Measurements from ENCODE around the gene SLC25A10.

The SLC25A10 gene

DNA sequence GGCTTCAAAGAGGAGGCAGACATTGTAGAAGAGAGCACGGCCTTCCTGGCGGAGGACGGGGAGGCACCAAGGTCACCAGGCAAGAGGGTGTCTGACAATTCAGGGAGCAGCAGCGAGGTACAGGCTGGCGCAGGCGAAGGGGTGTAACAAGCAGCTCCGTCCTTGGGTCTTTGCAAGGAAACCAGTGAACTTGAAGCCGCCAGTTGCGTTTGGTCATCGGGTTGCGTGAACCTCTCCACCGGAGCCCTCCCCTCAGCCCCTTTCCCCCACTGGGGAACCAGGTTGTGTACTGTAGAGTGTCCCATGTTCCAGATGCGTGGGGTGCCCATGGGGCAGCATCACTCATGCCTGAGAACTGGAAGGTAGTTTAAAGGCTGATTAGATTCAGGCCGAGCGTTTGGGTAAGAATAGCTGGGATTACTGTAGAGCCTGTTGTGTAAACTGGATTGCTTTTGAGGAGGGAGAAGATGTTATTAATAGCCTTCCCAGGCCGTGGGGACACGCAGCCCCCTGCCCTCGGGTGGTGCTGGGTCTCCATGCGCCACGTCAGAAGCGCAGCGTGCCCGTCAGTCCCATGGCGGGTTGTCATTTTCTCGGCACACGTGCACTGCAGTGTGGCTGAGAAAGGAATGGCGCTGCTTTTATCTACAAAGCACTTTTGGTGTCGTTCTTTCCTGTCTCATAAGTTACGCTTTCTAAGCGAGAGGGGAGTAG lies 6.4 kb upstream of the SLC25A10 start:
- no peak for DNase-seq (ENCODE audit: low read depth in 2 of 2)

DNA sequence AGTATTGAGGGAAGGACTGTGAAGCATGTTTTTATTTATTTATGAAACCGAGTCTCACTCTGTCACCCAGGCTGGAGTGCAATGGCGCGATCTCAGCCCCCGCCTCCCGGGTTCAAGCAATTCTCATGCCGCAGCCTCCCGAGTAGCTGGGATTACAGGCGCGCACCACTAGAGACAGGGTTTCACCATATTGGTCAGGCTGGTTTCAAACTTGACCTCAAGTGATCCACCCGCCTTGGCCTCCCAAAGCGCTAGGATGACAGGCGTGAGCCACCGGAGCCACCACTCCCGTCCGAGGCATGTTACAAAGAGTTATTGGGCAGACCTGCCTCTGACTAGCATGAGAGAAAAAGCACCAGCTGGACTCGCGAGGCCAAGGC lies 5.9 kb upstream of the SLC25A10 start:
- no peak for DNase-seq (ENCODE audit: low read depth in 2 of 2)

DNA sequence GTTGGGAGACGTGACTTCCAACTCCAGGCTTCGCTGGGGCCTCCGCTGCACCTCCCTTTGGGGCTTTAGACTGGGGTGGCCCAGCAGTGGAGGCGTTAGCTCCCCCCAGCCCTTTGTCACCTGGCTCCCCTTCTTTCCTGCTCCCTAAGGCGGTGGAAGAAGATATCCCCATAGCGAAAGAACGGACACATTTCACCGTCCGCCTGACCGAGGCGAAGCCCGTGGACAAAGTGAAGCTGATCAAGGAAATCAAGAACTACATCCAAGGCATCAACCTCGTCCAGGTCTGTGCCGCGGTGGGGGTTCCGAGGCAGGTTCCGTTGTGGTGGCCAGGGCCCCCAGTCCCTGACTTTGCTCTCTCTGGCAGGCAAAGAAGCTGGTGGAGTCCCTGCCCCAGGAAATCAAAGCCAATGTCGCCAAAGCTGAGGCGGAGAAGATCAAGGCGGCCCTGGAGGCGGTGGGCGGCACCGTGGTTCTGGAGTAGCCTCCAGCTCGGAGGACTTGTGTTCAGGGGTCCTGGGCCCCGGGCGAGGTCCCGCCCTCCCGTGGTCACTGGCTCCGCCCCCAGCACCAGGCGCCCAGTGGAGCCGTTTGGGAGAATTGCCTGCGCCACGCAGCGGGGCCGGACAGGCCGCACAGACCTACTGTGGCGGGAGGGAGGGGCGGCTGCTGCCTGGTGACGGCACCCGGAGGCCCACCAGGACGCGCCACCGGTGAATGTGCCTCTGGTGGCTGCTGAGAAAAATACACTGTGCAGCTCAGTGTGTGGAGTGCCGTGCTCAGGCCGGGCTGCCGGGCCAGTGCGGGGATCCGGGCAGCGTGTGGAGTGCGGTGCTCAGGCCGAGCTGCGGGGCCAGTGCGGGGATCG lies 5.1 kb upstream of the SLC25A10 start:
- no peak for DNase-seq (ENCODE audit: low read depth in 2 of 2)

DNA sequence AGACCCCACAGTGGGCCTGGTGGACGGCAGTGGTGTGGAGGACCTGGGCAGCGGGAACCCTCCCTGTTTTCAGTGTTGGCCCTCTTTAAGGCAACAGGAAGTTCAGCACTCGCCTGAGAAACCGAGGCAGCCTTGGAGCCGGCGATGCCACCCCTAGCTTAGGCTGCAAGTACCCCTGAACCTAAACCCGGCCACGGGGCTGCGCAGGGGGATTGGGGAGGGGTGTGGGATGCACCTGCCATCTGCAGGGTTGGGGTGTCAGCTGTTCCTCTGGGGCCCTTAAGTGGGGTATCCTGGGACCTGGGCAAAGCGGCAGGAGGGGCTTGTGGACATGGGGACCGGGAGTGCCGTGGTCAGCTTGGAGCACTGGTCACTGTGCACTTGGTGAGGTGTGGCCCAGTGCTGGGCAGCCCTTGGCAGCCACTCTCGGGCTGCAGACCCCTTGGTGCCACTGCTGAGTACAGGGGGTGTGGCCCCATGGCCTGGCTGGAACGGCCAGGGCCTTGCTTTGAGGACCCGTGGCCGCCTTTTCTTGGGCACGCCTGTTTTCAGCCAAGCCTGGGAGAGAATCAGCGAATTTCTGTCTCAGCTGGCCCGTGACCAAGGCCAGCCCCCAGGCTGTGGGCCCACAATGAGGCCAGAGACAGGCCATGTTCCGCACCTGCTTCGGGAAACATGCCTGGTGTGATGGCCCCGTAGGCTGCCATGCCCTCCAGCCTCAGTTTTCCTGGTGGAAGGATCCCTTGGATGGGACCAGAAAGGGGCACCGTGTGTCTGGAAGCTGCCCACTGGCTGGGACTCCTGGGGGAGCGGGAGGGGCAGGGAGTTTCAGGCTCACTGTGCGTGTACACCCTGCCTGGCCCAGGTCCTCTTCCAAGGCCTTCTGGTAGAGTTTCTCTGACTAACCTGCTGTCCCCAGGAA lies 4.1 kb upstream of the SLC25A10 start:
- DNase-seq (ENCODE audit: low read depth in 2 of 2): no peak

DNA sequence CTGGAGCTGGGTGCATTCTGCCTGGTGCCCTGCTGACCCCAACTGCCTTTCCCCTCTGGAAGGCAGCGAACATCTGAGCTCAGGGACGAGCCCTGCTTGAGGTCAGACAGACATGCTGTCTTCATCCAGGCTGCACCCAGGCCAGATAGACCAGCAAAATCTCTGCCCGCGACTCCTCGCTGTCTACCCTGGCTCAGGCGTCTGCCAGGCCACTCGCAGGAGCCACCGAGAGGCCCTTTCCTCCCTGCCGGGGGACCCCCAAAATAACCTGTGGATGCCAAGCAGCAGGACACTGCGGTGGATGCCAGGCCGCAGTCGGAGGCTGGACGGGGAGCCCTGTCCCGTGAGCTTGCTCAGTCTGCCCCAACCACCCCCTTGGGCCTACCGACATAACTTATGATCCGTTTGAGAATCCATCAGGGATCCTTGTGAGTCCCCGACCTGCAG lies 3.3 kb upstream of the SLC25A10 start:
- DNase-seq (ENCODE audit: low read depth in 2 of 2): no peak

DNA sequence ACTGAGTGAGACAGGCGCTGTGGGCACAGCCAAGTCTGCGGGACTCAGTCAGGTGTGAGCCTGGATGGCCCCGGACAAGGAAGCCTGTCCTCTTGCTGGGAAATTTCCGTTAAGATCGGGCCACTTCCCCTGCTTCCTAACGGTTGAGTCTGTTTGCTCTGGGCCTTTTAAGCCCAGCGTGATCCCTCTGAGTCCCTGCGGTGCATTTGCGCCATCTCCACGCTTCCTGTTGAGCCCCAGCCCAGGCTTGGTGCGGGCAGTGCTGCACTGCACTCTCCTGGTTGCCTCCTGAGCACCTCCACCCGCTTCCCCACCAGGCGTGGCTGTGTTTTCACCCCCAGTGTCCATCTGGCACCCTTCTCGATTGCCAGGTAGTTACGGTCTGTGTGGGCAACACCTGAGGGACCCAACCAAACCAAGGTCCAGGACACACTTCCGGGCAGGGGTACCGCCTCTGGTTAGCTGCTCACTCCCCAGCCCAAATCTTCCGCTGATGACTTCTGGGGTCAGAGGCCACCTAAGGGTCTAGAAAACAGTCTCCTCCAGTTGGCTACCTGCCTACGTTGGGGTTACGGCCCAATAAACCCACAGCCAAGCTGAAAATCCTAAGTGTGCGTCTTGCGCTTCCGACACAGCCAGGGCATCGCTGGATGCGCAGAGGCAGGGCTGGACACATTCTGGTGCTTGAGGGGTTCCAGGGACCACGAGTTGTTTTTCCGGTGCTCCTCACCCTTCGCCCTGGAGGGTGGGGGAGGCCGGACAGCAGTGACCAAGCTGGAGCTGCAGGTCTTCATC lies 1.4 kb upstream of the SLC25A10 start:
- DNase-seq (ENCODE audit: low read depth in 2 of 2): no peak

DNA sequence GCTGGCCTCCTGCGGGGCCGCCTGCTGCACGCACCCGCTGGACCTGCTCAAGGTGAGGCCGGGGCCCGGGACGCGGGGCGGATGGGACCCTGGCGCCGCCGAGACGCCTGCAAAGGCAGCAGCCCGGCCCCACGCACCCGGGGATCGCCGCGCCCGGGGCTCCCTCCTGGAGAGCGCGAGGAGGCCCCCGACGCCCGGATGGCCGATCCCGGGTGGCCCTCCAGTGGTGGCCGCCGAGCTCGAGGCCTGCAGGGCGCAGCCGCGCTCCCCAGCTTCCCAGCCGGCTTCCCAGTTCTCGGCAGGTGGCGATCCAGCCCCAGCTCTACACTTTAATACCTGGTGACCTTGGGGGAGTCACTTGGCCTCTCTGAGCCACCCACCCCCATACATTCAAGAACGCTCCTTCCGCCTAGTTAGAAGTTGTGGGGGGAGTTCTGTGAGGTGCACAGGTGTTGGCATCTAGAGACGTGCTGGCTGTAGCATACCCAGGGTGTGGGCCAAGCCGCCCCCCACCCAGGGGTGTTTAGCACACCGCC lies 452 bp downstream of the SLC25A10 start:
- no peak for DNase-seq (ENCODE audit: low read depth in 2 of 2)

DNA sequence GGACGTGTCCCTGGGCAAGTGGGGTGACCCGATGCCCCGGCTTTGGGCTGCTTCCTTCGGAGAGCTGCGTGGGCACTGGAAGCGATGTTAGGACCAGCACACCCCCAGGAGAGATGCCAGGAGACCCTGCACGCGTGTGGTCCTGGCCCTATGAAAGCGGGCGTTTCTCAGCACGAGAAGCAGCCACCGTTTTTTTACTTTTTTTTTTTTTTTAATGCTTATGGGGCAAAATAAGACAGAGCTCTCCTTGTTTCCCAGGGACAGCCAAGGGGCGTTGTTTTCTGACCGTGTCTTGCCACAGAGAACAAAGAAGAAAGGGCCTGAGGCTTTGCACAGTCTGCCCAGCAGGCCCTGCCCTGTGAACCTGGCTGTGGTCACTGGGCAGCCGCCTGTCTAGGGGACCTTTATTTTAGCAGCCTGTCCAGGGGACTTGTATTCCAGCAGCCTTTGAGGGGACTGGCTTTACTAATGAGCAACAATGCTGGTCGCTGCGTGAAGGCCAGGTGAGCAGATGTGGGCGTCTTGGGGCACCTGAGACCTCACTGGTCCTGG lies 996 bp downstream of the SLC25A10 start:
- DNase-seq (ENCODE audit: low read depth in 2 of 2): no peak

DNA sequence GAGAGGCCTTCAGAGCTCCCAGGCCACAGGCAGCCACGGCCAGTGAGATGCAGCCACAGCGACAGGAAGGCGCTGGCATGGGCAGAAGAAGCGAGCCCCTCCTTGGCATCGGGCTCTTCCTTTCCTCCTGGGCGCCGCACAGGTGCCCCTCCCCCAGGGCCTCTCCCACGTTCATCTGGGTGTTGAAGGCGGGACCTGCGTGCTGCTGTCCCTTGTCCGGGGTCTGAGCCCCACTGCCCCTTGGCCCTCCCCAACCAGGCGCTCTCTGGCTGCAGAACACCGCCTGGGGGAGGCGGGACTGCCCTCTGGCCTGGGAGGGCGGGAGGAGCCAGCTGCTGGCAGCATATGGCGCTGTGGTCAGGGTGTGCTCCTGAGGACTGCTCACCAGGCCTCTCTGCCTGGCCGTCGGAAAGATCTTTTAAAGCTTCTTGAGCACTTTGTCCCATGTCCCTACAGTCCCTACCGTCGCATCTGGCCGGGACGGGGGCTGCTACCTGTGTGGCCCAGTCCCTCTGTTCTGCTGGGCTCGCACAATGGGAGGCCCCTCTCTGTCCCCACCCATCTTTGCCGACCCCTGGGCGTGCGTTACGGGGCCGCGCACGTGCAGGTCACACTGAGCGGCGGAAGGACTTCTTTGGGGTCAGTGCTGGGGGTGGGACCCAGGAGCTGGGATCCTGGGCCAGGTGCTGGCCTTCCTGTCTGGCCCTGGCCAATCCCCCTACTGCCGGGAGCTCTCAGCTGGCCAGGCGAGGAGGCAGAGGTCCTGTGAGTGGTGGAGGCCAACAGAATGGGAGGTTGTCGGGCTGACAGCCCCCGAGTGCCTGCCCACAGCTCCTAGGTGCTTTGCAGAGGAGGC lies 1.7 kb downstream of the SLC25A10 start:
- DNase-seq (ENCODE audit: low read depth in 2 of 2): no peak

DNA sequence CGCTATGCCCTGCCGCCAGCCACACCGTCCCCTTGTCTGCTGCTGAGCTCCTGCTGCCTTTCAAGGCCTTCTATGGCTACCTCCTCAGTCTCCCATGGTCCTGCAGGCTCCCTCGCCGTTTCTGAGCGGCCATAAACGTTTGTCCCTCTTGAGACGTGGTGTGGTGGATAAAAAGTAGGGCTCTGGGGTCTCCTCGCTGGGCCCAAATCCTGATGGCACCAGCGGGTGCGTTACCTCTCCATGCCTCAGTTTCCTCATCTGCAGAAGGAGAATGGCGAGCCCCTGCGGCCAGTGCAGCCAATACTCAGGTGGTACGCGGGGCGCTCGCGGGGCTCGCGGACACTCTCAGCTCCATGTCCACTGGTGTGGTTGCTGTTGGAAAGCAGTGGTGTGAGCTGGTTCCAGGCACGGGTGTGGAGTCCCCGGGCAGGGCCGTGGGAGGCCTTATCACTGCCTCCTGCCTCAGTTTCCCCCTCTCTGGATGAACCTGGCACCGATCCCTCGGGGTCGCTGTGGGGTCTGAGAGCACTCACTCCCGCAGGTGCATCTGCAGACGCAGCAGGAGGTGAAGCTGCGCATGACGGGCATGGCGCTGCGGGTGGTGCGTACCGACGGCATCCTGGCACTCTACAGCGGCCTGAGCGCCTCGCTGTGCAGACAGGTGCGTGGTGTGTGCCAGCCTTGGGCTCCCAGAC lies 2.5 kb downstream of the SLC25A10 start:
- no peak for DNase-seq (ENCODE audit: low read depth in 2 of 2)

DNA sequence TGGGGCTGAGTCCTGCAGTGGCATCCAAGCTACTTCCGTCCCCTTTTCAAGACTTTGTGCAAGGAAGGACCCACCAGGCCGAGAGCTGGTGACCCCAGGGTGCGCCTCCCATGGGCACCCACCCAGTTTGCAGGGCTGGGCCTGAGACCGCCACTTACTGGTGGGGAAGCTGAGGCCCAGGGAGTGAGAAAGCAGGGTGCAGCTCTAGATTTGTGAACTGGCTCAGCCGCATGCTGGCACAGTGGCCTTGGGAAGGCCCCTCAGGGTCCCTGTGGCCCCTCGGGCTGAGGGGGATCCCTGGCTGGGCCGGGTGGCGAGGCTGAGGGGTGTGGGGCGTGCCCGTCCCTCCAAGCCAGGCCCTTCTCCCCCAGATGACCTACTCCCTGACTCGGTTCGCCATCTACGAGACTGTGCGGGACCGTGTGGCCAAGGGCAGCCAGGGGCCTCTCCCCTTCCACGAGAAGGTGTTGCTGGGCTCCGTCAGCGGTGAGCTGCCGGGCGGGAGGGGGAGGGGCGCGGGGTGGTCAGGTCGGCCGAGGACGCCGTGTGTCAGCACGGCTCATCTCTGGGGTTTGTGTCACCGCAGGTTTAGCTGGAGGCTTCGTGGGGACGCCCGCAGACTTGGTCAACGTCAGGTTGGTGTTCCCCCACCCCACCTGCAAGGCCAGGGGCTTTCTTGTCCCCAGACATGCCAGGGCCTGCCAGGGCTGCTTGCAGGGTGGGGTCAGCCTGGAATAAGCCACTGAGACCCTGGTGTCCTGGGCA lies 3.2 kb downstream of the SLC25A10 start:
- DNase-seq (ENCODE audit: low read depth in 2 of 2): no peak

DNA sequence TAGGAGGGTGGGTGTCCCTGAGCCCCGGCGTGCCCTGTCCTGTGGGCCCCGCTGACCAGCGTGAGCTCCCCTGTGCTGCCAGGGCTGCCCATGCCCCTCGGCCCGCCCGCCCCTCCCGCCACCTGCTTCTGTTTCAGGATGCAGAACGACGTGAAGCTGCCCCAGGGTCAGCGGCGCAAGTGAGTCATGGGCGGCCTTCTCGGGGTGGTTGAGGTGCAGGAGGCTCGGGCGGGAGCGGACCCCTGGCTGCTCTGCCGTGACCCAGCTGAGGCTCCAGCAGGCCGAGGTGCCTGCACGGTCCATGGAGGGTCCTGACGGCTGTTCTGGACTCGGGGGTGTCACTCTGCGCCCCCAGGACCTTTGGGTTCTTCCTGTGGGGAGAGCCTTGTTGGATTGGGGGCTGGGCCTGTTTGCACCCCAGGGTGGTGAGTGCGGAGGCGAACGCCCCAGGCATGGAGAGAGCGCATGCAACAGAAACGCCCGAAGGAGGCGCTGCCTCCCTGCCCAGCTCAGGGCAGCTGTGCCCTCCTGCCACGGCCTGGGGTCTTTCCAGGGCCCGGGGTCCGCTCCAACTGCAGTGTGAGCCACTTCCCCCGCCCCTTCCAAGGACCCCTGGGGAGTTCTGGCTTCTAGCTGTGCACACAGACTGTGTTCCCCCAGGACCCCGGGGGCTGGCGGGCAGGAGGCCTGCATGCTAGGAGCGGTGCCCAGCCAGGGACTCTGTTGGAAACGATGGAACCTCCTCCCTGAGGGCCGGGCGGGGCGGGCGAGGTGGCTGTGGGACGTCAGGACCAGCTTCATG lies 4.0 kb downstream of the SLC25A10 start:
- DNase-seq (ENCODE audit: low read depth in 2 of 2): no peak

DNA sequence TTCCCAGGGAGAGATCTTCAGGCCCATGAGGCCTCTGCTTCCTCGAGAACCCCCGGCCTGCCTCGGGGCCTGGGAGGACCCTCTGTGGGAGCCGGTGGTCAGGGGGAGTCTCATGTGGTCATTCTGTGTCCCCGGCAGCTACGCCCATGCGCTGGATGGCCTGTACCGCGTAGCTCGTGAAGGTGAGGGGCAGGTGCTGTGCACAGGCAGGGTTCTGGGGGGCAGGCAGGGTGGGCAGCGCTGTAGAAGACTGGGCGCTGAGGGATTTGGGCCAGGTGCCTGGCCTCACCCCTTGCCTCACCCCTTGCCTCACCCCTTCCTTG lies 4.6 kb downstream of the SLC25A10 start:
- no peak for DNase-seq (ENCODE audit: low read depth in 2 of 2)

DNA sequence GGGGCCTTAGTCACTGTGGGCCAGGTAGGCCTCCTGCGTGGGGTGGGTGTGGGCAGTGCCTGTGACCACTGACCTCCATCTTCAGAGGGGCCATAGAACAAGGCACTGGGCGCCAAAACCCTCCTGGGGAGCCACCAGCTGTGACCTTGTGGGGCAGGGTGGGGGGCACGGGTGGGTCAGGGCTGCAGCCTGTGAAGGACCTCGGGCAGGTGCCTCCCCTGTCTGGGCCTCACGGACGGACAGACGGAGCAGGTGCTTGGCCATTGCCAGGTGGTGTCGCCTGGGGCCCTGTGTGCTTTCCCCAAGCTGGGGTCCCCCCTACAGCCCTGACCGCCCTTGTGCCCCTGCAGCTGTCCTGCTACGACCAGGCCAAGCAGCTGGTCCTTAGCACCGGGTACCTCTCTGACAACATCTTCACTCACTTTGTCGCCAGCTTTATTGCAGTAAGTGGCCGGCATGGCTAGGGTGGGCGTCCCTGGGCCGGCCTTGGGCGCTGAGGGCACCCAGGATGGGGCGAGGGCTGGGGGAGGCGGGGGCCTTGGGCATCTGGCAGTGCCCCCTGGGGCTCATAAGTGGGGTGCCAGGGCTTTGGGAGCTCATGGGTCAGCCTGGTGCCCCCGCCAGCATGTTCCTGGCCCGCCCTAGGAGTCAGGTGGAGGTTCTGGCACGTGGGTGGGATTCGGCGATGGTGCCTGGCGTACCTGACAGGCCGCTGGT lies 5.1 kb downstream of the SLC25A10 start:
- DNase-seq (ENCODE audit: low read depth in 2 of 2): no peak

DNA sequence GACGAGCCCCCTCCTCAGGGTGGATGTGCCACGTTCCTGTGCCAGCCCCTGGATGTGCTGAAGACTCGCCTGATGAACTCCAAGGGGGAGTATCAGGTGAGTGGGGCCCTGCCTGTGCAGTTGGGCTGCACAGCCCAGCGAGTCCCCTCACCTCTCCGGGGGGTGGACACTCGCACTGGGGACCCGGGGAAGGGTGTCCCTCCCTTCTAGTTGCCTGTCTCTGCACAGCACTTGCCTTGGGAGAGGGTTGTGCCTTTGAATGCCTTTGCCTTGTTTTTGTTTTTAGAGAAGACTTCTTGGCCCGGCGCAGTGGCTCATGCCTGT lies 5.6 kb downstream of the SLC25A10 start:
- no peak for DNase-seq (ENCODE audit: low read depth in 2 of 2)

DNA sequence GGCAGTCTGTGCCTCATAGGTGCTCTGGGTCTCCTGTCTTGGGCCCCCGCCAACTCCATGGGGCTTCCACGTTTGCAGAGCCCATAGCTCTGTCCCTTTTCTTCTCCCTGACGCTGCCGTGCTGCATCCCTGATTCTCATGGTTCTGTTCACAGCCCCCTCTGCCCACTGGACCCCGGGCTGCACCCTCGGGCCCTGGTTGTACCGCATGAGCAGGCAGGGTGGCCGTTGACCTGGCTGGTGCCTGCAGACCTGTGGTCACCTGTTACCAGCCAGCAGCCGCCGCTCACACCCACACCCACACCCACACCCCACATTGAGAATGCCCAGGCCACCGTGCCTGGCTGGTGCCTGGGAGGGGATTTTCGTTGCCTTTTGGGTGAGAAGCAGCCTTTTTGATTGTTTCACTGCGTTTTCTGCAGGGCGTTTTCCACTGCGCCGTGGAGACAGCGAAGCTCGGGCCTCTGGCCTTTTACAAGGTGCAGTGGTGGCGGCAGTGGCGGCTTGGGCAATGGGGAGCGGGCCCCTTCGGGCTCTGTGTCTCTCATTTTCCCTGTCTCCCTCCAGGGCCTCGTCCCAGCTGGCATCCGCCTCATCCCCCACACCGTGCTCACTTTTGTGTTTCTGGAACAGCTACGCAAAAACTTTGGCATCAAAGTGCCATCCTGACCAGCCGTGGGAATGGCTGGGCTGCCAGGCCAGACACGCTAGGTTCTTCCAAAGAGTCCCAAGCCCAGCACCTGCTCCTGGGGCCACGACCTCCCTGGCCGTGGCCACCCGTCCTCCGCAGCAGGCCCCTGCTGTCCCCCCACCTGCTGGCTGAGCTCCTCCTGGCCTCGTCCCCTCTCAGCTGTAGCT lies 7.6 kb downstream of the SLC25A10 start:
- DNase-seq (ENCODE audit: low read depth in 2 of 2): no peak

Measured in stimulated activated CD4-positive, alpha-beta T cell treated with anti-CD3 and anti-CD28 coated beads, Interleukin-1b, Interleukin-23, amount 100 ng/mL, for 1 hour (primary cell).